SK-N-SH (cell line): ENCODE results near the gene TAMALIN.

Source experiments
- EP300 ChIP-seq, 2 experiments: IDR thresholded peaks; 2 replicates each; pipeline versions ENCODE4 v1.4.0 to v1.6.1; 2012; ENCODE audit warnings: borderline replicate concordance in 1 of 2, low read depth in 1 of 2, low read length in 1 of 2
- FOXM1 ChIP-seq: IDR thresholded peaks from 2 replicates; pipeline ENCODE4 v1.4.0; 2012; ENCODE audit warnings: low read depth, mild to moderate bottlenecking
- POLR2AphosphoS5 ChIP-seq: IDR thresholded peaks from 2 replicates; pipeline ENCODE4 v1.6.1; 2012; ENCODE audit warnings: low read depth, low read length
- TF ChIP-seq, protein P1 (sequence below): IDR thresholded peaks from 2 replicates; pipeline ENCODE4 v1.6.1; 2012; ENCODE audit warnings: mild to moderate bottlenecking, low read depth, low read length, moderate library complexity
- TF ChIP-seq, protein P2 (sequence below): fragments of 200-600 bp; sonication (generic); IDR thresholded peaks from 2 replicates; pipeline ENCODE4 v1.6.1; 2017; ENCODE audit warnings: antibody characterized with exemption, mild to moderate bottlenecking, moderate library complexity
- TF ChIP-seq, protein P3 (sequence below): IDR thresholded peaks from 2 replicates; pipeline ENCODE4 v1.4.0; 2012; ENCODE audit warnings: low read depth, borderline replicate concordance

DNA sequence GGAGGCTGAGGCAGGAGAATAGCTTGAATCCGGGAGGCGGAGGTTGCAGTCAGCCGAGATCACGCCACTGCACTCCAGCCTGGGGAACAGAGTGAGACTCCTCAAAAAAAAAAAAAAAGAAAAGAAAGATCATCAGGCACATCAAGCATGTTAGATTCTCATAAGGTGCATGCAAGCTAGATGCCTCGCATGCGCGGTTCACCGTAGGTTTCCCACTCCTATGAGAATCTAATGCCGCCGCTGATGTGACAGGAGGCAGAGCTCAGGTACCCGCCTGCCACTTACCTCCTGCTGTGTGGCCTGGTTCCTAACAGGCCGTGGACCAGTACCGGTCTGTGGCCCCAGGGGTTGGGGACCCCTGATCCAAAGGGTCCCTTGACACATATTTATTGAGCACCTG lies 48.2 kb upstream of the TAMALIN start:
- TF ChIP-seq, protein P1, sequence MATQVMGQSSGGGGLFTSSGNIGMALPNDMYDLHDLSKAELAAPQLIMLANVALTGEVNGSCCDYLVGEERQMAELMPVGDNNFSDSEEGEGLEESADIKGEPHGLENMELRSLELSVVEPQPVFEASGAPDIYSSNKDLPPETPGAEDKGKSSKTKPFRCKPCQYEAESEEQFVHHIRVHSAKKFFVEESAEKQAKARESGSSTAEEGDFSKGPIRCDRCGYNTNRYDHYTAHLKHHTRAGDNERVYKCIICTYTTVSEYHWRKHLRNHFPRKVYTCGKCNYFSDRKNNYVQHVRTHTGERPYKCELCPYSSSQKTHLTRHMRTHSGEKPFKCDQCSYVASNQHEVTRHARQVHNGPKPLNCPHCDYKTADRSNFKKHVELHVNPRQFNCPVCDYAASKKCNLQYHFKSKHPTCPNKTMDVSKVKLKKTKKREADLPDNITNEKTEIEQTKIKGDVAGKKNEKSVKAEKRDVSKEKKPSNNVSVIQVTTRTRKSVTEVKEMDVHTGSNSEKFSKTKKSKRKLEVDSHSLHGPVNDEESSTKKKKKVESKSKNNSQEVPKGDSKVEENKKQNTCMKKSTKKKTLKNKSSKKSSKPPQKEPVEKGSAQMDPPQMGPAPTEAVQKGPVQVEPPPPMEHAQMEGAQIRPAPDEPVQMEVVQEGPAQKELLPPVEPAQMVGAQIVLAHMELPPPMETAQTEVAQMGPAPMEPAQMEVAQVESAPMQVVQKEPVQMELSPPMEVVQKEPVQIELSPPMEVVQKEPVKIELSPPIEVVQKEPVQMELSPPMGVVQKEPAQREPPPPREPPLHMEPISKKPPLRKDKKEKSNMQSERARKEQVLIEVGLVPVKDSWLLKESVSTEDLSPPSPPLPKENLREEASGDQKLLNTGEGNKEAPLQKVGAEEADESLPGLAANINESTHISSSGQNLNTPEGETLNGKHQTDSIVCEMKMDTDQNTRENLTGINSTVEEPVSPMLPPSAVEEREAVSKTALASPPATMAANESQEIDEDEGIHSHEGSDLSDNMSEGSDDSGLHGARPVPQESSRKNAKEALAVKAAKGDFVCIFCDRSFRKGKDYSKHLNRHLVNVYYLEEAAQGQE = no peak
- TF ChIP-seq, protein P2, sequence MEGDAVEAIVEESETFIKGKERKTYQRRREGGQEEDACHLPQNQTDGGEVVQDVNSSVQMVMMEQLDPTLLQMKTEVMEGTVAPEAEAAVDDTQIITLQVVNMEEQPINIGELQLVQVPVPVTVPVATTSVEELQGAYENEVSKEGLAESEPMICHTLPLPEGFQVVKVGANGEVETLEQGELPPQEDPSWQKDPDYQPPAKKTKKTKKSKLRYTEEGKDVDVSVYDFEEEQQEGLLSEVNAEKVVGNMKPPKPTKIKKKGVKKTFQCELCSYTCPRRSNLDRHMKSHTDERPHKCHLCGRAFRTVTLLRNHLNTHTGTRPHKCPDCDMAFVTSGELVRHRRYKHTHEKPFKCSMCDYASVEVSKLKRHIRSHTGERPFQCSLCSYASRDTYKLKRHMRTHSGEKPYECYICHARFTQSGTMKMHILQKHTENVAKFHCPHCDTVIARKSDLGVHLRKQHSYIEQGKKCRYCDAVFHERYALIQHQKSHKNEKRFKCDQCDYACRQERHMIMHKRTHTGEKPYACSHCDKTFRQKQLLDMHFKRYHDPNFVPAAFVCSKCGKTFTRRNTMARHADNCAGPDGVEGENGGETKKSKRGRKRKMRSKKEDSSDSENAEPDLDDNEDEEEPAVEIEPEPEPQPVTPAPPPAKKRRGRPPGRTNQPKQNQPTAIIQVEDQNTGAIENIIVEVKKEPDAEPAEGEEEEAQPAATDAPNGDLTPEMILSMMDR = no peak
- TF ChIP-seq, protein P3, sequence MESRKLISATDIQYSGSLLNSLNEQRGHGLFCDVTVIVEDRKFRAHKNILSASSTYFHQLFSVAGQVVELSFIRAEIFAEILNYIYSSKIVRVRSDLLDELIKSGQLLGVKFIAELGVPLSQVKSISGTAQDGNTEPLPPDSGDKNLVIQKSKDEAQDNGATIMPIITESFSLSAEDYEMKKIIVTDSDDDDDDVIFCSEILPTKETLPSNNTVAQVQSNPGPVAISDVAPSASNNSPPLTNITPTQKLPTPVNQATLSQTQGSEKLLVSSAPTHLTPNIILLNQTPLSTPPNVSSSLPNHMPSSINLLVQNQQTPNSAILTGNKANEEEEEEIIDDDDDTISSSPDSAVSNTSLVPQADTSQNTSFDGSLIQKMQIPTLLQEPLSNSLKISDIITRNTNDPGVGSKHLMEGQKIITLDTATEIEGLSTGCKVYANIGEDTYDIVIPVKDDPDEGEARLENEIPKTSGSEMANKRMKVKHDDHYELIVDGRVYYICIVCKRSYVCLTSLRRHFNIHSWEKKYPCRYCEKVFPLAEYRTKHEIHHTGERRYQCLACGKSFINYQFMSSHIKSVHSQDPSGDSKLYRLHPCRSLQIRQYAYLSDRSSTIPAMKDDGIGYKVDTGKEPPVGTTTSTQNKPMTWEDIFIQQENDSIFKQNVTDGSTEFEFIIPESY = no peak
- TF ChIP-seq POLR2AphosphoS5 (no peak), EP300 (IDR thresholded peaks at IDR 0.05; ENCODE audit: borderline replicate concordance in 1 of 2, low read depth in 1 of 2, low read length in 1 of 2) (no peak), FOXM1 (no peak)
